HepG2 (cell line): Measurements from ENCODE around the gene YEATS2. TPM values are rescaled to one million over a fixed set of nuclear protein-coding genes. Genes with fewer than 3 reads are reported as not detected.

Experiments
- DR1 ChIP-seq: sonication (generic); formaldehyde crosslinking; IDR thresholded peaks from 2 replicates; pipeline ENCODE4 v1.8.0; 2021; ENCODE audit warnings: mild to moderate bottlenecking, missing genetic modification reagents, inconsistent platforms
- GABPB1 ChIP-seq: IDR thresholded peaks from 2 replicates; pipeline ENCODE4 v1.6.1; 2016; ENCODE audit warnings: mild to moderate bottlenecking, missing genetic modification reagents, moderate library complexity, missing compliant biosample characterization
- HHEX ChIP-seq: IDR thresholded peaks from 2 replicates; pipeline ENCODE4 v1.6.1; 2016; ENCODE audit warnings: control low read depth
- HMG20A ChIP-seq: IDR thresholded peaks from 2 replicates; pipeline ENCODE4 v1.6.1; 2016; ENCODE audit warnings: borderline replicate concordance
- KAT8 ChIP-seq: IDR thresholded peaks from 2 replicates; pipeline ENCODE4 v1.6.1; 2016; ENCODE audit warnings: missing genetic modification reagents, missing compliant biosample characterization
- NCOR1 ChIP-seq: fragments of 200-600 bp; sonication (generic); IDR thresholded peaks from 2 replicates; pipeline ENCODE4 v1.7.0; 2017; ENCODE audit warnings: antibody characterized with exemption, low read length, borderline replicate concordance
- PCBP2 ChIP-seq: fragments of 200-400 bp; formaldehyde crosslinking; optimal IDR thresholded peaks from 2 replicates; pipeline ENCODE3; 2018; ENCODE audit warnings: low read length, low read depth; ENCODE audit not compliant: poor library complexity, severe bottlenecking
- POLR2G ChIP-seq: fragments of 200-400 bp; formaldehyde crosslinking; IDR thresholded peaks from 2 replicates; pipeline ENCODE4 v1.6.1; 2018; ENCODE audit warnings: mild to moderate bottlenecking, low read depth, low read length, moderate library complexity
- RELA ChIP-seq: sonication (generic); formaldehyde crosslinking; IDR thresholded peaks from 2 replicates; pipeline ENCODE4 v1.4.0; 2020; ENCODE audit warnings: missing genetic modification reagents
- RFXAP ChIP-seq: sonication (generic); formaldehyde crosslinking; IDR thresholded peaks from 2 replicates; pipeline ENCODE4 v1.4.0; 2020; ENCODE audit warnings: missing genetic modification reagents, borderline replicate concordance
- SMARCC2 ChIP-seq: fragments of 450-650 bp; IDR thresholded peaks from 2 replicates; pipeline ENCODE4 v1.6.1; 2017; ENCODE audit warnings: antibody characterized with exemption, mild to moderate bottlenecking
- WIZ ChIP-seq: sonication (generic); formaldehyde crosslinking; IDR thresholded peaks from 2 replicates; pipeline ENCODE4 v1.5.1; 2020; ENCODE audit warnings: mild to moderate bottlenecking, missing genetic modification reagents
- YY1 ChIP-seq: IDR thresholded peaks from 2 replicates; pipeline ENCODE4 v1.6.1; 2011; ENCODE audit warnings: low read length, low read depth, moderate library complexity, mild to moderate bottlenecking; ENCODE audit not compliant: insufficient read depth, insufficient replicate concordance
- ZNF282 ChIP-seq: fragments of 450-650 bp; IDR thresholded peaks from 2 replicates; pipeline ENCODE4 v1.6.1; 2018; ENCODE audit not compliant: partially characterized antibody
- ZNF605 ChIP-seq: sonication (generic); formaldehyde crosslinking; IDR thresholded peaks from 2 replicates; pipeline ENCODE4 v1.8.0; 2022; ENCODE audit warnings: mild to moderate bottlenecking, missing genetic modification reagents
- ZNF678 ChIP-seq: sonication (generic); formaldehyde crosslinking; IDR thresholded peaks from 2 replicates; pipeline ENCODE4 v1.4.0; 2020; ENCODE audit warnings: mild to moderate bottlenecking, missing genetic modification reagents
- ZSCAN20 ChIP-seq: sonication (generic); formaldehyde crosslinking; IDR thresholded peaks from 2 replicates; pipeline ENCODE4 v1.4.0; 2020; ENCODE audit warnings: missing genetic modification reagents, mild to moderate bottlenecking, borderline replicate concordance
- polyA plus RNA-seq, 8 experiments: library from polyadenylated mRNA; depleted of rRNA in 3 of 8; stranded (reverse) in 7 of 8; unstranded in 1 of 8; fragments of >200 nt; fragmentation: Illumina TruSeq in 4 of 8; extraction: Trizol in 4 of 8; gene quantifications; 2 replicates each; pipeline versions ENCODE4 v1.2.1 to v1.2.3, GENCODE V29; 2011 to 2016; ENCODE audit warnings: low read depth in 4 of 8, missing spikeins in 1 of 8, mixed read lengths in 1 of 8; ENCODE audit not compliant: insufficient read depth in 1 of 8
- total RNA-seq, 5 experiments: library from RNA; depleted of rRNA; stranded (reverse); fragments of >200 nt; fragmentation: Illumina TruSeq; extraction: Trizol; gene quantifications; 2 replicates each; pipeline ENCODE4 v1.2.3, GENCODE V29; 2016; ENCODE audit warnings: low read depth in 1 of 5
- TF ChIP-seq, protein P1 (sequence below): sonication (generic); formaldehyde crosslinking; IDR thresholded peaks from 2 replicates; pipeline ENCODE4 v1.8.1; 2023; ENCODE audit warnings: mild to moderate bottlenecking, missing genetic modification reagents
- TF ChIP-seq, protein P2 (sequence below): sonication (generic); formaldehyde crosslinking; IDR thresholded peaks from 2 replicates; pipeline ENCODE4 v1.9.0; 2022; ENCODE audit warnings: low read depth, missing genetic modification reagents
- TF ChIP-seq, protein P3 (sequence below): sonication (generic); formaldehyde crosslinking; IDR thresholded peaks from 2 replicates; pipeline ENCODE4 v1.8.0; 2022; ENCODE audit warnings: missing genetic modification reagents, mild to moderate bottlenecking, moderate library complexity, borderline replicate concordance
- TF ChIP-seq, protein P4 (sequence below): sonication (generic); formaldehyde crosslinking; IDR thresholded peaks from 2 replicates; pipeline ENCODE4 v1.4.0; 2020; ENCODE audit warnings: missing genetic modification reagents, mild to moderate bottlenecking, borderline replicate concordance
- TF ChIP-seq, protein P5 (sequence below): sonication (generic); formaldehyde crosslinking; IDR thresholded peaks from 2 replicates; pipeline ENCODE4 v1.9.0; 2021; ENCODE audit warnings: missing genetic modification reagents, borderline replicate concordance

YEATS2 gene
- total and polyA plus RNA-seq, 2 of the 13 experiments (the other 11 are each of a cell fraction or from before 2014, with no cell fraction given): 18.6 to 33.7 TPM

DNA sequence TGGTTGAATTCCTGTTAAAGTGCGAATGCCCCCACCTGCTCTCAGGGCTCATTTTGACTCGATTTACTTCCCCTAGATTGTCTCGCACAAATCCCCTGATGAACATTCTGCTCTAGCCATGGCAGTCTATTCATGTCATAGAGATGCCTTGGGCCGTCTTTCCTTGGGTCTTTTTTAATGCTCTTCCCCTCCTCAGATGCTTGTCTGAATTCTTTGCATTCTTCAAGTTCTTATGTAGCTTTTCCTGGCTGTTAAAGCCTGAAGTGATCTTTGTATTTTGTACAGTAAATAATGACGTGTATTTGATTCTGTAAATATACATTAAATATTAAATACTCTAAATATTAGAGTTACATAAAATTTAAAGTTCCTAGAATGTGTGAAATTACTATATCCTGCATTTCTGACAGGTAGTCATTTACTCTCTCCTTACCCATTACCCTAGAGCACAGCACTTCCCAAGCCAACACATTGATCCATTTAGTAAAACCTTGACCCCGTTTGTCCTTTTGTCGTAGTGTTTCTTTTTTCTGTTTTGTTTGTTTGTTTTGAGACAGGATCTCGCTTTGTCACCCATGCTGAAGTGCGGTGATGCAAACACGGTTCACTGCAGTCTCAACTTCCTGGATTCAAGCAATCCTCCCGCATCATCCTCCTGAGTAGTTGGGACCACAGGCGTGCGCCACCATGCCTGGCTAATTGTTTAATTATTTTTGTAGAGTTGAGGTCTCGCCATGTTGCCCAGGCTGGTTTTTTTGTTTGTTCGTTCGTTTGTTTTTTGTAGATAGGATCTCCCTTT, 47.9 kb downstream of the YEATS2 start (continued):
- no peak for TF ChIP-seq DR1
- peak; percentile 50 for TF ChIP-seq GABPB1
- no peak for TF ChIP-seq WIZ (CRISPR knock-in tag)
- no peak for TF ChIP-seq ZNF282
- TF ChIP-seq, protein P1, sequence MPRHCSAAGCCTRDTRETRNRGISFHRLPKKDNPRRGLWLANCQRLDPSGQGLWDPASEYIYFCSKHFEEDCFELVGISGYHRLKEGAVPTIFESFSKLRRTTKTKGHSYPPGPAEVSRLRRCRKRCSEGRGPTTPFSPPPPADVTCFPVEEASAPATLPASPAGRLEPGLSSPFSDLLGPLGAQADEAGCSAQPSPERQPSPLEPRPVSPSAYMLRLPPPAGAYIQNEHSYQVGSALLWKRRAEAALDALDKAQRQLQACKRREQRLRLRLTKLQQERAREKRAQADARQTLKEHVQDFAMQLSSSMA (CRISPR knock-in tag): no peak
- TF ChIP-seq SMARCC2: no peak
- TF ChIP-seq KAT8 (CRISPR knock-in tag): no peak
- TF ChIP-seq ZNF605 (CRISPR knock-in tag): no peak
- no peak for TF ChIP-seq PCBP2
- TF ChIP-seq, protein P2, sequence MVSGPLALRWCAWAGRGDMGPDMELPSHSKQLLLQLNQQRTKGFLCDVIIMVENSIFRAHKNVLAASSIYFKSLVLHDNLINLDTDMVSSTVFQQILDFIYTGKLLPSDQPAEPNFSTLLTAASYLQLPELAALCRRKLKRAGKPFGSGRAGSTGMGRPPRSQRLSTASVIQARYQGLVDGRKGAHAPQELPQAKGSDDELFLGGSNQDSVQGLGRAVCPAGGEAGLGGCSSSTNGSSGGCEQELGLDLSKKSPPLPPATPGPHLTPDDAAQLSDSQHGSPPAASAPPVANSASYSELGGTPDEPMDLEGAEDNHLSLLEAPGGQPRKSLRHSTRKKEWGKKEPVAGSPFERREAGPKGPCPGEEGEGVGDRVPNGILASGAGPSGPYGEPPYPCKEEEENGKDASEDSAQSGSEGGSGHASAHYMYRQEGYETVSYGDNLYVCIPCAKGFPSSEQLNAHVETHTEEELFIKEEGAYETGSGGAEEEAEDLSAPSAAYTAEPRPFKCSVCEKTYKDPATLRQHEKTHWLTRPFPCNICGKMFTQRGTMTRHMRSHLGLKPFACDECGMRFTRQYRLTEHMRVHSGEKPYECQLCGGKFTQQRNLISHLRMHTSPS (CRISPR knock-in tag): no peak
- TF ChIP-seq RELA: no peak
- no peak for TF ChIP-seq POLR2G
- TF ChIP-seq ZNF678 (CRISPR knock-in tag): no peak
- TF ChIP-seq, protein P3, sequence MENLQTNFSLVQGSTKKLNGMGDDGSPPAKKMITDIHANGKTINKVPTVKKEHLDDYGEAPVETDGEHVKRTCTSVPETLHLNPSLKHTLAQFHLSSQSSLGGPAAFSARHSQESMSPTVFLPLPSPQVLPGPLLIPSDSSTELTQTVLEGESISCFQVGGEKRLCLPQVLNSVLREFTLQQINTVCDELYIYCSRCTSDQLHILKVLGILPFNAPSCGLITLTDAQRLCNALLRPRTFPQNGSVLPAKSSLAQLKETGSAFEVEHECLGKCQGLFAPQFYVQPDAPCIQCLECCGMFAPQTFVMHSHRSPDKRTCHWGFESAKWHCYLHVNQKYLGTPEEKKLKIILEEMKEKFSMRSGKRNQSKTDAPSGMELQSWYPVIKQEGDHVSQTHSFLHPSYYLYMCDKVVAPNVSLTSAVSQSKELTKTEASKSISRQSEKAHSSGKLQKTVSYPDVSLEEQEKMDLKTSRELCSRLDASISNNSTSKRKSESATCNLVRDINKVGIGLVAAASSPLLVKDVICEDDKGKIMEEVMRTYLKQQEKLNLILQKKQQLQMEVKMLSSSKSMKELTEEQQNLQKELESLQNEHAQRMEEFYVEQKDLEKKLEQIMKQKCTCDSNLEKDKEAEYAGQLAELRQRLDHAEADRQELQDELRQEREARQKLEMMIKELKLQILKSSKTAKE: no peak
- TF ChIP-seq NCOR1: peak; percentile 48; the same call in 1 of the 2 replicates
- TF ChIP-seq YY1: no peak
- TF ChIP-seq HMG20A (CRISPR knock-in tag): peak; percentile 63; the same call in 1 of the 2 replicates
- TF ChIP-seq ZSCAN20 (CRISPR knock-in tag): no peak
- no peak for TF ChIP-seq RFXAP (CRISPR knock-in tag)
- TF ChIP-seq, protein P4, sequence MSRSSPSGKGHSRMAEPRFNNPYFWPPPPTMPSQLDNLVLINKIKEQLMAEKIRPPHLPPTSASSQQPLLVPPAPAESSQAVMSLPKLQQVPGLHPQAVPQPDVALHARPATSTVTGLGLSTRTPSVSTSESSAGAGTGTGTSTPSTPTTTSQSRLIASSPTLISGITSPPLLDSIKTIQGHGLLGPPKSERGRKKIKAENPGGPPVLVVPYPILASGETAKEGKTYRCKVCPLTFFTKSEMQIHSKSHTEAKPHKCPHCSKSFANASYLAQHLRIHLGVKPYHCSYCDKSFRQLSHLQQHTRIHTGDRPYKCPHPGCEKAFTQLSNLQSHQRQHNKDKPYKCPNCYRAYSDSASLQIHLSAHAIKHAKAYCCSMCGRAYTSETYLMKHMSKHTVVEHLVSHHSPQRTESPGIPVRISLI (CRISPR knock-in tag): no peak
- no peak for TF ChIP-seq HHEX
- TF ChIP-seq, protein P5, sequence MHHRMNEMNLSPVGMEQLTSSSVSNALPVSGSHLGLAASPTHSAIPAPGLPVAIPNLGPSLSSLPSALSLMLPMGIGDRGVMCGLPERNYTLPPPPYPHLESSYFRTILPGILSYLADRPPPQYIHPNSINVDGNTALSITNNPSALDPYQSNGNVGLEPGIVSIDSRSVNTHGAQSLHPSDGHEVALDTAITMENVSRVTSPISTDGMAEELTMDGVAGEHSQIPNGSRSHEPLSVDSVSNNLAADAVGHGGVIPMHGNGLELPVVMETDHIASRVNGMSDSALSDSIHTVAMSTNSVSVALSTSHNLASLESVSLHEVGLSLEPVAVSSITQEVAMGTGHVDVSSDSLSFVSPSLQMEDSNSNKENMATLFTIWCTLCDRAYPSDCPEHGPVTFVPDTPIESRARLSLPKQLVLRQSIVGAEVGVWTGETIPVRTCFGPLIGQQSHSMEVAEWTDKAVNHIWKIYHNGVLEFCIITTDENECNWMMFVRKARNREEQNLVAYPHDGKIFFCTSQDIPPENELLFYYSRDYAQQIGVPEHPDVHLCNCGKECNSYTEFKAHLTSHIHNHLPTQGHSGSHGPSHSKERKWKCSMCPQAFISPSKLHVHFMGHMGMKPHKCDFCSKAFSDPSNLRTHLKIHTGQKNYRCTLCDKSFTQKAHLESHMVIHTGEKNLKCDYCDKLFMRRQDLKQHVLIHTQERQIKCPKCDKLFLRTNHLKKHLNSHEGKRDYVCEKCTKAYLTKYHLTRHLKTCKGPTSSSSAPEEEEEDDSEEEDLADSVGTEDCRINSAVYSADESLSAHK: no peak
